ENCODE measurements around the gene WRAP53.

- TF ChIP-seq CTCF (IDR thresholded peaks at IDR 0.05) (peak; percentile 96 to 99 (median 98)), POLR2A (IDR thresholded peaks at IDR 0.05) (peak; percentile 18 to 31)
Observed at GRCh38 chr17:7687908-7688807, at the start of gene WRAP53.

Measured in uterus (tissue), 2 donors.